ENCODE data around the gene ASB10.

Gene ASB10

DNA sequence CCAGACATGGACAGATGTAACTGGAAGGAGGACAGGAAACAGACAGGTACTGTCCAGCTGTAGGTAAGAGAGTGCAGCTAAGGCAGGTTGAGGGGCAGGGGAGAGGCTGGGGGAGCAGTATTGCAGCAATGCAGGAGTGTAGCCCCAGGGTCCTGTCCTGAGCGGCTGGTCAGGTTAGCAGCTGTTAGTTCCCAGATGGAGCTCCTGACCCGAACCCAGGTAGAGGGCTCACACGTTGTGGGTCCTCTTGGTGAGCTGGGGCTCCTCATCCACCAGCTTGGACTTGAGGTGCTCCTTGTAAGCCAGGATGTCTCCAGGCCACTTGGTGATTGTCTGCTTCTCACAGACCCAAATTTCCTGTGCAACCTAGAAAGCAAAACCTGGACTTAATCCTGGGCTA is 26.8 kb upstream of the ASB10 start:
- H3K36me3 ChIP-seq (ENCODE audit: low read length), result peaks cover 4% of the 10 kb centered on the region; the same call in 1 of the 2 replicates
- no peaks in the 10 kb centered on the region for H3K9me3 ChIP-seq (ENCODE audit: insufficient read depth, low read length)
- H3K9me2 ChIP-seq (replicated peaks; ENCODE audit: insufficient read depth, low read length), result no peaks in the 10 kb centered on the region
- TF ChIP-seq, protein P1, sequence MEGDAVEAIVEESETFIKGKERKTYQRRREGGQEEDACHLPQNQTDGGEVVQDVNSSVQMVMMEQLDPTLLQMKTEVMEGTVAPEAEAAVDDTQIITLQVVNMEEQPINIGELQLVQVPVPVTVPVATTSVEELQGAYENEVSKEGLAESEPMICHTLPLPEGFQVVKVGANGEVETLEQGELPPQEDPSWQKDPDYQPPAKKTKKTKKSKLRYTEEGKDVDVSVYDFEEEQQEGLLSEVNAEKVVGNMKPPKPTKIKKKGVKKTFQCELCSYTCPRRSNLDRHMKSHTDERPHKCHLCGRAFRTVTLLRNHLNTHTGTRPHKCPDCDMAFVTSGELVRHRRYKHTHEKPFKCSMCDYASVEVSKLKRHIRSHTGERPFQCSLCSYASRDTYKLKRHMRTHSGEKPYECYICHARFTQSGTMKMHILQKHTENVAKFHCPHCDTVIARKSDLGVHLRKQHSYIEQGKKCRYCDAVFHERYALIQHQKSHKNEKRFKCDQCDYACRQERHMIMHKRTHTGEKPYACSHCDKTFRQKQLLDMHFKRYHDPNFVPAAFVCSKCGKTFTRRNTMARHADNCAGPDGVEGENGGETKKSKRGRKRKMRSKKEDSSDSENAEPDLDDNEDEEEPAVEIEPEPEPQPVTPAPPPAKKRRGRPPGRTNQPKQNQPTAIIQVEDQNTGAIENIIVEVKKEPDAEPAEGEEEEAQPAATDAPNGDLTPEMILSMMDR (IDR thresholded peaks at IDR 0.05; ENCODE audit: insufficient read depth, low read length, poor library complexity, severe bottlenecking), result no peak
- TF ChIP-seq EZH2phosphoT487 (conservative IDR thresholded peaks at IDR 0.05; ENCODE audit: low read length), result no peak
- H4K20me1 ChIP-seq (ENCODE audit: low read depth, low read length), result no peaks in the 10 kb centered on the region
- no peak overlapping the region for H3K27ac ChIP-seq (ENCODE audit: low read depth, low read length)
- H3K79me2 ChIP-seq (ENCODE audit: insufficient read depth, low read length), result no peaks in the 10 kb centered on the region
- H3K4me3 ChIP-seq (ENCODE audit: insufficient read depth, low read length, poor library complexity, severe bottlenecking), result no peak overlapping the region
- H3K4me2 ChIP-seq (ENCODE audit: low read depth, low read length, poor library complexity, severe bottlenecking), result no peak overlapping the region
- no peaks in the 10 kb centered on the region for H3F3A ChIP-seq (ENCODE audit: insufficient read depth)
- no peak overlapping the region for H2AFZ ChIP-seq (ENCODE audit: low read depth, low read length, severe bottlenecking)
- no peaks in the 10 kb centered on the region for H3K27me3 ChIP-seq (ENCODE audit: low read length)
- no peak overlapping the region for H3K9ac ChIP-seq (ENCODE audit: low read length)

DNA sequence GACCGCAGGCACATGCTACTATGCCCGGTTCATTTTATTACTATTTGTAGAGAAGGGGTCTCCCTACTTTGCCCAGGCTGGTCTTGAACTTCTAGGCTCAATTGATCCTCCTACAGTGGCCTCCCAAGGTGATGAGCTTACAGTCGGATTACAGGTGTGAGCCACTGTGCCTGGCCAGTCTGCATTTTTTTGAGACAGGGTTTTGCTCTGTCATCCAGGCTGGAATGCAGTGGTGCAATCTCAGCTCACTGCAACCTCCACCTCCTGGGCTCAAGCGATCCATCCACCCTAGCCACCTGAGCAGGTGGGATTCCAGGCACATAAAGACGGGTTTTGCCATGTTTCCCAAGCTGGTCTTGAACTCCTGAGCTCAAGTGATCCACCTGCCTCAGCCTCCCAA is 25.6 kb upstream of the ASB10 start:
- Histone ChIP-seq H3K79me2 (ENCODE audit: insufficient read depth, low read length) (no peaks in the 10 kb centered on the region), H3F3A (ENCODE audit: insufficient read depth) (no peaks in the 10 kb centered on the region), H2AFZ (ENCODE audit: low read depth, low read length, severe bottlenecking) (no peak overlapping the region), H4K20me1 (ENCODE audit: low read depth, low read length) (no peaks in the 10 kb centered on the region), H3K27ac (ENCODE audit: low read depth, low read length) (no peak overlapping the region), H3K9ac (ENCODE audit: low read length) (no peak overlapping the region), H3K9me2 (replicated peaks; ENCODE audit: insufficient read depth, low read length) (no peaks in the 10 kb centered on the region), H3K9me3 (ENCODE audit: insufficient read depth, low read length) (no peaks in the 10 kb centered on the region), H3K27me3 (ENCODE audit: low read length) (no peaks in the 10 kb centered on the region), H3K4me2 (ENCODE audit: low read depth, low read length, poor library complexity, severe bottlenecking) (no peak overlapping the region), H3K36me3 (ENCODE audit: low read length) (peaks cover 4% of the 10 kb centered on the region; the same call in 1 of the 2 replicates), H3K4me3 (ENCODE audit: insufficient read depth, low read length, poor library complexity, severe bottlenecking) (no peak overlapping the region)
- TF ChIP-seq, protein P1 (IDR thresholded peaks at IDR 0.05; ENCODE audit: insufficient read depth, low read length, poor library complexity, severe bottlenecking), result no peak
- TF ChIP-seq EZH2phosphoT487 (conservative IDR thresholded peaks at IDR 0.05; ENCODE audit: low read length), result no peak

DNA sequence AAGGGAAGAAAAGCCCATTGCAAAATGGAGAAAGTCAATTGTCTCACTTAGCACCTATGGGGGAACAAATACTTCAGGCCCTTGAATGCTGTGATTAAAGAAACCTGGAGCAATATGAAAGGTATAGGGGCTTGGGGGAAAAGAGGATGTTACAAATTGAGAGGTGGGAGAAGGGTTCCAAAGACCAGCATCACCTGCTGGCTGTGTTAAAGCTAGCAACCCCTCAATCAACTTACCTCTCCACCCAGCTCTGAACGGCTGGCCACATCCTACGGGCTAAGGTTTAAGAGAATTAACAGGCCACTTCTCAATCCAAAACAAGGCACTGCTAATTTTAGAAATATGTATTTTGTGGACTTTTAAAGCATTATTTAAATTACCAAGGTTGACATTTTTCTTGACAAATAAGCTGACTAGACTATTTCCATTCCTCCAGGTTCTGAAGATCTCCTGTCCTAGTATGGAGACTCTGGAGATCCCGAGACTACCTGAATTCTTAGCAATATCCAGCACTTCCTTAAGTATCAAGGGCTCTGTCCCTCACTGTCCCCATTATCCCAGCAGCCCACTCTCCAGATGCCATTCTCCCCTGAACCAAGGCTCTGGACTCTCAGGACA is 24.2 kb upstream of the ASB10 start:
- Histone ChIP-seq H3K79me2 (ENCODE audit: insufficient read depth, low read length) (no peaks in the 10 kb centered on the region), H3K9ac (ENCODE audit: low read length) (no peak overlapping the region), H2AFZ (ENCODE audit: low read depth, low read length, severe bottlenecking) (no peak overlapping the region), H3K36me3 (ENCODE audit: low read length) (no peaks in the 10 kb centered on the region), H3K4me3 (ENCODE audit: insufficient read depth, low read length, poor library complexity, severe bottlenecking) (no peak overlapping the region), H3K9me3 (ENCODE audit: insufficient read depth, low read length) (no peaks in the 10 kb centered on the region), H3K27ac (ENCODE audit: low read depth, low read length) (no peak overlapping the region), H3F3A (ENCODE audit: insufficient read depth) (no peaks in the 10 kb centered on the region), H3K9me2 (replicated peaks; ENCODE audit: insufficient read depth, low read length) (no peaks in the 10 kb centered on the region), H3K27me3 (ENCODE audit: low read length) (no peaks in the 10 kb centered on the region), H4K20me1 (ENCODE audit: low read depth, low read length) (no peaks in the 10 kb centered on the region), H3K4me2 (ENCODE audit: low read depth, low read length, poor library complexity, severe bottlenecking) (no peak overlapping the region)
- TF ChIP-seq, protein P1 (IDR thresholded peaks at IDR 0.05; ENCODE audit: insufficient read depth, low read length, poor library complexity, severe bottlenecking), result no peak
- TF ChIP-seq EZH2phosphoT487 (conservative IDR thresholded peaks at IDR 0.05; ENCODE audit: low read length), result no peak

Measured in SU-DHL-6 (cell line).